ENCODE data around the gene CELF2.

- TF ChIP-seq CTCF (IDR thresholded peaks at IDR 0.05; ENCODE audit: low read depth, low read length, poor library complexity, severe bottlenecking): no peak
- no peak for TF ChIP-seq EZH2phosphoT487 (IDR thresholded peaks at IDR 0.05; ENCODE audit: borderline replicate concordance, low read length)
Measured at GRCh38 chr10:11229893-11230292, 212.2 kb downstream of the CELF2 start.

Data from DOHH2 (cell line).